HCT116 (cell line): ENCODE results near the gene ARHGAP21. TPM values are rescaled to one million over a fixed set of nuclear protein-coding genes. Genes with fewer than 3 reads are reported as not detected.

Experiments used
- ATAC-seq: fragments of 200-7000 bp; cut with Tn5 transposase; 2 replicates; pipeline ENCODE4 v1.9.1; 2020; ENCODE audit warnings: mild to moderate bottlenecking, moderate library complexity
- BruUV-seq: library from RNA; stranded (reverse); fragments of 400-500 nt; replicated peaks from 2 replicates; lab custom pipeline; 2021; lab: Mats Ljungman, UMichigan
- CTCF ChIA-PET: fragments of 300-600 bp; sonication (Branson Sonifier 250); formaldehyde crosslinking; loops from one replicate; lab custom pipeline; 2021; ENCODE audit warnings: antibody characterized with exemption; lab: Charles Lee
- POLR2A ChIA-PET: fragments of 300-600, 350-600 bp; sonication (Branson Sonifier 250); formaldehyde crosslinking; loops from one replicate; lab custom pipeline; 2021; ENCODE audit warnings: antibody characterized with exemption; lab: Charles Lee
- RAD21 ChIA-PET, 2 experiments: fragments of 300-600 bp; sonication (Branson Sonifier 250); formaldehyde crosslinking; loops; one replicate each; lab custom pipeline; 2023; ENCODE audit warnings: low total read pairs in 2 of 2; ENCODE audit not compliant: uncharacterized antibody in 2 of 2, unreplicated experiment in 2 of 2, low non-redundant PET in 1 of 2; lab: Charles Lee
- DNase-seq: peaks from one replicate; pipeline ENCODE4 v3.0.0-alpha.2; 2010; ENCODE audit warnings: low read depth, low spot score
- H2AFZ ChIP-seq: fragments of 200-600 bp; shearing (Covaris generic), sonication (generic); 2 replicates; pipeline ENCODE4 v1.6.1; 2017; ENCODE audit warnings: low read depth, mixed run types, mixed read lengths, antibody characterized with exemption, low read length; ENCODE audit not compliant: poor library complexity, severe bottlenecking
- H3K27ac ChIP-seq: 2 replicates; pipeline ENCODE4 v1.5.1; 2012; ENCODE audit warnings: low read depth, low read length
- H3K27me3 ChIP-seq: fragments of 200-600 bp; sonication (generic); 2 replicates; pipeline ENCODE4 v1.6.1; 2016; ENCODE audit warnings: mixed run types, low read length, mixed read lengths; ENCODE audit not compliant: insufficient read depth
- H3K36me3 ChIP-seq, 2 experiments: fragments of 200-500 bp in 1 of 2; fragments of 200-600 bp in 1 of 2; sonication (Bioruptor generic) in 1 of 2; sonication (generic) in 1 of 2; 2 replicates each; pipeline versions ENCODE4 v1.5.1 to v1.6.1; 2014 to 2016; ENCODE audit warnings: low read length in 2 of 2, inconsistent platforms in 1 of 2, mixed read lengths in 1 of 2, mixed run types in 1 of 2; ENCODE audit not compliant: insufficient read depth in 2 of 2, control insufficient read depth in 1 of 2
- H3K4me1 ChIP-seq, 2 experiments: fragments of 200-600 bp in 1 of 2; sonication (generic) in 1 of 2; 2 replicates each; pipeline versions ENCODE4 v1.5.1 to v1.6.1; 2012 to 2017; ENCODE audit warnings: low read length in 2 of 2, inconsistent platforms in 1 of 2, mild to moderate bottlenecking in 1 of 2, mixed read lengths in 1 of 2, mixed run types in 1 of 2, moderate library complexity in 1 of 2; ENCODE audit not compliant: insufficient read depth in 2 of 2, control insufficient read depth in 1 of 2
- H3K4me2 ChIP-seq: fragments of 200-600 bp; sonication (generic); 2 replicates; pipeline ENCODE4 v1.6.1; 2017; ENCODE audit warnings: mixed run types, low read length, mixed read lengths
- H3K4me3 ChIP-seq, 2 experiments: fragments of 200-600 bp in 1 of 2; sonication (generic) in 1 of 2; replicated peaks in 1 of 2; 2 replicates each; pipeline ENCODE4 v1.5.1; 2011 to 2016; ENCODE audit warnings: low read length in 2 of 2, control low read depth in 1 of 2, low read depth in 1 of 2, mild to moderate bottlenecking in 1 of 2, mixed read lengths in 1 of 2, mixed run types in 1 of 2
- H3K79me2 ChIP-seq: fragments of 200-600 bp; sonication (generic); 2 replicates; pipeline ENCODE4 v1.6.1; 2017; ENCODE audit warnings: mild to moderate bottlenecking, mixed run types, low read length, moderate library complexity, mixed read lengths; ENCODE audit not compliant: insufficient read depth
- H3K9ac ChIP-seq: fragments of 200-600 bp; sonication (generic); 2 replicates; pipeline ENCODE4 v1.6.1; 2016; ENCODE audit warnings: low read length, mixed read lengths
- H3K9me2 ChIP-seq: fragments of 200-600 bp; sonication (generic), shearing (Covaris generic); 2 replicates; pipeline ENCODE4 v1.6.1; 2017; ENCODE audit warnings: mixed run types, mild to moderate bottlenecking, moderate library complexity; ENCODE audit not compliant: insufficient read depth
- H3K9me3 ChIP-seq, 2 experiments: fragments of 200-500 bp in 1 of 2; fragments of 200-600 bp in 1 of 2; sonication (Bioruptor generic) in 1 of 2; sonication (generic) in 1 of 2; 2 replicates each; pipeline ENCODE4 v1.6.1; 2014 to 2017; ENCODE audit warnings: low read length in 2 of 2, mixed read lengths in 2 of 2, inconsistent platforms in 1 of 2, low read depth in 1 of 2, mild to moderate bottlenecking in 1 of 2, mixed run types in 1 of 2, moderate library complexity in 1 of 2; ENCODE audit not compliant: control insufficient read depth in 1 of 2, insufficient read depth in 1 of 2
- H4K20me1 ChIP-seq: fragments of 200-600 bp; sonication (generic), shearing (Covaris generic); 2 replicates; pipeline ENCODE4 v1.6.1; 2017; ENCODE audit warnings: mixed run types, mild to moderate bottlenecking, moderate library complexity; ENCODE audit not compliant: insufficient read depth
- CBX3 ChIP-seq: IDR thresholded peaks from 2 replicates; pipeline ENCODE4 v1.6.1; 2012; ENCODE audit warnings: low read depth
- CEBPB ChIP-seq: IDR thresholded peaks from 2 replicates; pipeline ENCODE4 v1.6.1; 2012; ENCODE audit warnings: low read depth
- EGR1 ChIP-seq: IDR thresholded peaks from 2 replicates; pipeline ENCODE4 v1.6.1; 2012; ENCODE audit warnings: low read depth
- ELF1 ChIP-seq: IDR thresholded peaks from 2 replicates; pipeline ENCODE4 v1.6.1; 2012; ENCODE audit warnings: low read depth, borderline replicate concordance
- EZH2 ChIP-seq: fragments of 200-600 bp; sonication (generic); IDR thresholded peaks from 2 replicates; pipeline ENCODE4 v1.6.1; 2017; ENCODE audit warnings: antibody characterized with exemption, mixed run types
- JUND ChIP-seq: IDR thresholded peaks from 2 replicates; pipeline ENCODE4 v1.6.1; 2012
- POLR2A ChIP-seq: IDR thresholded peaks from 2 replicates; pipeline ENCODE4 v1.7.0; 2011; ENCODE audit warnings: borderline replicate concordance; ENCODE audit not compliant: insufficient read depth, insufficient read length; ENCODE audit errors: extremely low read depth
- RAD21 ChIP-seq: IDR thresholded peaks from 2 replicates; pipeline ENCODE4 v1.6.1; 2012; ENCODE audit warnings: low read depth, mild to moderate bottlenecking
- SP1 ChIP-seq: IDR thresholded peaks from 2 replicates; pipeline ENCODE4 v1.6.1; 2012; ENCODE audit warnings: low read depth
- YY1 ChIP-seq: IDR thresholded peaks from 2 replicates; pipeline ENCODE4 v1.6.1; 2011; ENCODE audit warnings: low read length, low read depth, moderate library complexity, mild to moderate bottlenecking; ENCODE audit not compliant: insufficient replicate concordance; ENCODE audit errors: extremely low read depth
- ZFX ChIP-seq: fragments of 450-650 bp; IDR thresholded peaks from 2 replicates; pipeline ENCODE4 v1.6.1; 2017
- ZNF274 ChIP-seq: fragments of 200-500 bp; sonication (Bioruptor generic); IDR thresholded peaks from 2 replicates; pipeline ENCODE4 v1.6.1; 2014; ENCODE audit warnings: mild to moderate bottlenecking, low read depth, low read length, inconsistent platforms
- intact Hi-C: fragments of 100-400 bp; cut with micrococcal nuclease; formaldehyde crosslinking; loops from 2 replicates; pipeline ENCODE4 v1.10.0; 2022
- total RNA-seq: library from RNA; stranded (reverse); gene quantifications from one replicate; pipeline ENCODE4 v1.2.1, GENCODE V29; 2021; ENCODE audit not compliant: unreplicated experiment
- TF ChIP-seq, protein P1 (sequence below): IDR thresholded peaks from 2 replicates; pipeline ENCODE4 v1.6.1; 2012
- TF ChIP-seq, protein P2 (sequence below), 3 experiments: fragments of 200-600 bp in 1 of 3; sonication (generic) in 1 of 3; IDR thresholded peaks in 2 of 3; conservative IDR thresholded peaks in 1 of 3; 2 replicates each; pipeline ENCODE4 v1.5.1; 2012 to 2017; ENCODE audit warnings: low read depth in 2 of 3, low read length in 2 of 3, antibody characterized with exemption in 1 of 3, borderline replicate concordance in 1 of 3, control low read depth in 1 of 3, mild to moderate bottlenecking in 1 of 3, mixed read lengths in 1 of 3, mixed run types in 1 of 3, moderate library complexity in 1 of 3; ENCODE audit not compliant: insufficient read depth in 1 of 3

The ARHGAP21 gene
- total RNA-seq, 1 experiment from 2014 or later = 47.7 TPM

- H2AFZ ChIP-seq = no peak overlapping the region
- intact Hi-C loops = loop anchor here (2.0 to 10.0 kb wide), 2 partner anchors 1041 to 1397 kb away; no protein-coding TSS in a partner anchor
- H3K9ac ChIP-seq = no peak overlapping the region
- H3K36me3 ChIP-seq = no peaks in the 10 kb centered on the region
- ChIA-PET RAD21 (no interaction called here), CTCF (no interaction called here), POLR2A (no interaction called here)
- no peaks in the 10 kb centered on the region for H3K27me3 ChIP-seq
- H4K20me1 ChIP-seq = no peaks in the 10 kb centered on the region
- H3K79me2 ChIP-seq = no peaks in the 10 kb centered on the region
- no peak overlapping the region for H3K4me2 ChIP-seq
- no peak overlapping the region for H3K27ac ChIP-seq
- H3K4me1 ChIP-seq = peaks cover 4 to 20% of the 10 kb centered on the region in 2 experiments; a peak in 3 of 4 replicates
- H3K4me3 ChIP-seq = no peak overlapping the region
- ATAC-seq = no peak
- H3K9me2 ChIP-seq = no peaks in the 10 kb centered on the region
- DNase-seq = no peak
- TF ChIP-seq RAD21 = no peak
- TF ChIP-seq POLR2A = no peak
- TF ChIP-seq, protein P1, sequence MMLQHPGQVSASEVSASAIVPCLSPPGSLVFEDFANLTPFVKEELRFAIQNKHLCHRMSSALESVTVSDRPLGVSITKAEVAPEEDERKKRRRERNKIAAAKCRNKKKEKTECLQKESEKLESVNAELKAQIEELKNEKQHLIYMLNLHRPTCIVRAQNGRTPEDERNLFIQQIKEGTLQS = no peak
- no peak for TF ChIP-seq YY1
- no peak for TF ChIP-seq JUND
- TF ChIP-seq EZH2 = no peak
- TF ChIP-seq ELF1 = no peak
- no peak for TF ChIP-seq ZFX
- TF ChIP-seq CEBPB = no peak
- no peak for TF ChIP-seq CBX3
- no peak for TF ChIP-seq ZNF274
- TF ChIP-seq SP1 = no peak
- TF ChIP-seq, protein P2, sequence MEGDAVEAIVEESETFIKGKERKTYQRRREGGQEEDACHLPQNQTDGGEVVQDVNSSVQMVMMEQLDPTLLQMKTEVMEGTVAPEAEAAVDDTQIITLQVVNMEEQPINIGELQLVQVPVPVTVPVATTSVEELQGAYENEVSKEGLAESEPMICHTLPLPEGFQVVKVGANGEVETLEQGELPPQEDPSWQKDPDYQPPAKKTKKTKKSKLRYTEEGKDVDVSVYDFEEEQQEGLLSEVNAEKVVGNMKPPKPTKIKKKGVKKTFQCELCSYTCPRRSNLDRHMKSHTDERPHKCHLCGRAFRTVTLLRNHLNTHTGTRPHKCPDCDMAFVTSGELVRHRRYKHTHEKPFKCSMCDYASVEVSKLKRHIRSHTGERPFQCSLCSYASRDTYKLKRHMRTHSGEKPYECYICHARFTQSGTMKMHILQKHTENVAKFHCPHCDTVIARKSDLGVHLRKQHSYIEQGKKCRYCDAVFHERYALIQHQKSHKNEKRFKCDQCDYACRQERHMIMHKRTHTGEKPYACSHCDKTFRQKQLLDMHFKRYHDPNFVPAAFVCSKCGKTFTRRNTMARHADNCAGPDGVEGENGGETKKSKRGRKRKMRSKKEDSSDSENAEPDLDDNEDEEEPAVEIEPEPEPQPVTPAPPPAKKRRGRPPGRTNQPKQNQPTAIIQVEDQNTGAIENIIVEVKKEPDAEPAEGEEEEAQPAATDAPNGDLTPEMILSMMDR (IDR thresholded peaks at IDR 0.05 in 2 of 3, conservative IDR thresholded peaks at IDR 0.05 in 1 of 3; ENCODE audit: borderline replicate concordance in 1 of 3, insufficient read depth in 1 of 3, low read depth in 2 of 3, low read length in 2 of 3) = no peak
- TF ChIP-seq EGR1 = no peak
- BruUV-seq = no TSS peak
- H3K9me3 ChIP-seq = no peaks in the 10 kb centered on the region
Observed at GRCh38 chr10:24556126-24556749, 167.4 kb downstream of the ARHGAP21 start.
